Omental fat pad (tissue), 4 donors: Measurements from ENCODE around the gene PILRB. TPM values are rescaled to one million over a fixed set of nuclear protein-coding genes. Genes with fewer than 3 reads are reported as not detected.
"Not testable (repeated sequence)": the region's sequence is repeated elsewhere in the genome, so short reads cannot be mapped to it uniquely, and the experiment has no call there.

Experiments used
- ATAC-seq: fragments of 150-250 bp; one replicate; pipeline ENCODE4 v1.9.1; 2016; ENCODE audit warnings: mild to moderate bottlenecking, moderate library complexity; ENCODE audit not compliant: low FRiP score
- DNase-seq: peaks from one replicate; pipeline ENCODE4 v3.0.0-alpha.2; 2019; ENCODE audit warnings: low spot score
- total RNA-seq, 4 donors: library from RNA; depleted of rRNA; stranded (reverse); fragments of >200 nt; gene quantifications; one replicate each; pipeline ENCODE4 v1.1.0, GENCODE V29; 2016
- TF ChIP-seq, protein P1 (sequence below), 3 donors: fragments of 450-650 bp; IDR thresholded peaks; one replicate each; pipeline ENCODE4 v1.5.1; 2016 to 2017; ENCODE audit warnings: antibody characterized with exemption in 3 of 3, mild to moderate bottlenecking in 3 of 3, moderate library complexity in 2 of 3

PILRB gene
- total RNA-seq, 4 donors from 2014 or later, result 25.0 to 83.5 (median 36.9) TPM

GRCh38 chr7:100356416-100357068 lies 1.4 kb upstream of the PILRB start:
- TF ChIP-seq, protein P1, sequence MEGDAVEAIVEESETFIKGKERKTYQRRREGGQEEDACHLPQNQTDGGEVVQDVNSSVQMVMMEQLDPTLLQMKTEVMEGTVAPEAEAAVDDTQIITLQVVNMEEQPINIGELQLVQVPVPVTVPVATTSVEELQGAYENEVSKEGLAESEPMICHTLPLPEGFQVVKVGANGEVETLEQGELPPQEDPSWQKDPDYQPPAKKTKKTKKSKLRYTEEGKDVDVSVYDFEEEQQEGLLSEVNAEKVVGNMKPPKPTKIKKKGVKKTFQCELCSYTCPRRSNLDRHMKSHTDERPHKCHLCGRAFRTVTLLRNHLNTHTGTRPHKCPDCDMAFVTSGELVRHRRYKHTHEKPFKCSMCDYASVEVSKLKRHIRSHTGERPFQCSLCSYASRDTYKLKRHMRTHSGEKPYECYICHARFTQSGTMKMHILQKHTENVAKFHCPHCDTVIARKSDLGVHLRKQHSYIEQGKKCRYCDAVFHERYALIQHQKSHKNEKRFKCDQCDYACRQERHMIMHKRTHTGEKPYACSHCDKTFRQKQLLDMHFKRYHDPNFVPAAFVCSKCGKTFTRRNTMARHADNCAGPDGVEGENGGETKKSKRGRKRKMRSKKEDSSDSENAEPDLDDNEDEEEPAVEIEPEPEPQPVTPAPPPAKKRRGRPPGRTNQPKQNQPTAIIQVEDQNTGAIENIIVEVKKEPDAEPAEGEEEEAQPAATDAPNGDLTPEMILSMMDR (IDR thresholded peaks at IDR 0.05), result no peak
- DNase-seq (no peak), ATAC-seq (no peak)

- TF ChIP-seq, protein P1 (IDR thresholded peaks at IDR 0.05), result no peak
- ATAC-seq (no peak), DNase-seq (no peak)
Observed at GRCh38 chr7:100357131-100357561, 771 bp upstream of the PILRB start.

GRCh38 chr7:100358857-100359212 lies 918 bp downstream of the PILRB start:
- no peak for ATAC-seq
- TF ChIP-seq, protein P1 (IDR thresholded peaks at IDR 0.05), result no peak
- no peak for DNase-seq

GRCh38 chr7:100360135-100360854 lies 2.4 kb downstream of the PILRB start:
- DNase-seq, result no peak
- ATAC-seq, result no peak
- TF ChIP-seq, protein P1 (IDR thresholded peaks at IDR 0.05), result no peak

DNA sequence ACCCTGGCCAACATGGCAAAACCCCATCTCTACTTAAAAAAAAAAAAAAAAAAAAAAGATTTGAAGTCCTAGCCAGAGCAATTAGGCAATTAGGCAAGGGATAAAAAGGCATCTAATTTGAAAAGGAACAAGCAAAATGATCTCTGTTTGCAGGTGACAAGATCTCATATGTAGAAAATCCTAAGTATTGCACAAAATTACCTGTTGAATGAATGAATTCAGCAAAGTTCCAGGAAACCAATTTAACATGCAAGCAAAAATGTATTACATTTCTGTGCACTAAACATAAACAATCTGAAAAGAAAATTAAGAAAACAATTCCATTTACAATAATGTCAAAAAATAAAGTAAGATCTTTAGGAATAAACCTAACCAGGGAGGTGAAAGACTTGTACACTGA lies 5.2 kb downstream of the PILRB start:
- TF ChIP-seq, protein P1 (IDR thresholded peaks at IDR 0.05), result no peak
- DNase-seq, result no peak
- no peak for ATAC-seq

DNA sequence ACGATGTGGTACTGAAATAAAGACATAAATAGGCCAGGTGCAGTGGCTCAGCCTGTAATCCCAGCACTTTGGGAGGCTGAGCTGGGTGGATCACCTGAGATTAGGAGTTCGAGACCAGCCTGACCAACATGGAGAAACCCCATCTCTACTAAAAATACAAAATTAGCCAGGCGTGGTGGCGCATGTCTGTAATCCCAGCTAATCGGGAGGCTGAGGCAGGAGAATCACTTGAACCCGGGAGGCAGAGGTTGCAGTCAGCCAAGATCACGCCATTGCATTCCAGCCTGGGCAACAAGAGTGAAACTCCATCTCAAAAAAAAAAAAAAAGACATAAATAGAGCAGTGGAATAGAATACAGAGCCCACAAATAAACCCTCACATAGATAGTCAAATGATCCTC lies 5.9 kb downstream of the PILRB start:
- DNase-seq, ATAC-seq: not testable (repeated sequence)

- ATAC-seq, result no peak
- DNase-seq, result no peak
- TF ChIP-seq, protein P1 (IDR thresholded peaks at IDR 0.05), result no peak
Observed at GRCh38 chr7:100364480-100364879, 6.6 kb downstream of the PILRB start.

GRCh38 chr7:100365998-100366367 lies 8.1 kb downstream of the PILRB start:
- DNase-seq, ATAC-seq: not testable (repeated sequence)
